GM21786 (cell line): ENCODE results near the gene CNOT4.
"Not testable (repeated sequence)": the region's sequence is repeated elsewhere in the genome, so short reads cannot be mapped to it uniquely, and the experiment has no call there.

Source experiments
- ATAC-seq: cut with Tn5 transposase; IDR thresholded peaks from one replicate; pipeline ENCODE4 v1.9.1; 2021; ENCODE audit not compliant: unreplicated experiment

CNOT4 gene

DNA sequence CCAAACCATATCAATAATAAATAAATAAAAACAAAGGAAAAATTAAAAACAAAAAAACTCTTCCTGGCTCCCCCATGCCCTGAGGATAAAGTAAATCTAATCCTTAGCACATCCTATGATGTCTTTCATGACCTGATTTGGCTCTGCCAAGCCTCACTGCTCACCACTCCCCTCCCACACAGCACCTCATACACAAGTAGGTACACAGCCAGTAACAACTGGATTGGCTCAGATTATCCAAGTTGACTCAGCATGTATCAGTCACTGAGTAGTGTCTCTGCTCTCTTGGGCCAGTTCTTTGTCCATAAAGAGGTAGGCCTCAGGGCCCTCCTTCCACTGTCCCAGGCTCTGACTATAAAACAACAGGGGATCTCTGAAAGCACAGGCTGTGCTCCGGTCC, 176.7 kb downstream of the CNOT4 start:
- ATAC-seq, result no peak

DNA sequence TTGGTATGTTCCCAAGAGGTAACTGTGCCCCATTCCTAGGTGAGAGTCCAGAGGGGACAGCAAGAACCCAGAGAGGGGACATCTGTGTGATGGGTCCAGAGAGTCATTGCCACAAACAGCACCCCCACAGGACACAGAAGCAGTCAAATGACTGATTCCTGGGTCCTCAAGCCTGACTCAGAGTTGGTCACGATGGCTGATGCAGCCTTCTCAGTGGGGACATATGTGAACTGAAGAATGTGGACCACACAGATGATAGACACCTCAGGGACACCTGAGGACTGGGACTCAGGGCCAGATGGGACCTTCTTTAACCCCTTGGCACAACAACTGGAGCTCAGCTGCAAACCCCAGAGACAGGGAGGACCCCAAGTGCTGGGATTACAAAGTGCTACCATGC, 179.8 kb downstream of the CNOT4 start:
- ATAC-seq, result no peak

DNA sequence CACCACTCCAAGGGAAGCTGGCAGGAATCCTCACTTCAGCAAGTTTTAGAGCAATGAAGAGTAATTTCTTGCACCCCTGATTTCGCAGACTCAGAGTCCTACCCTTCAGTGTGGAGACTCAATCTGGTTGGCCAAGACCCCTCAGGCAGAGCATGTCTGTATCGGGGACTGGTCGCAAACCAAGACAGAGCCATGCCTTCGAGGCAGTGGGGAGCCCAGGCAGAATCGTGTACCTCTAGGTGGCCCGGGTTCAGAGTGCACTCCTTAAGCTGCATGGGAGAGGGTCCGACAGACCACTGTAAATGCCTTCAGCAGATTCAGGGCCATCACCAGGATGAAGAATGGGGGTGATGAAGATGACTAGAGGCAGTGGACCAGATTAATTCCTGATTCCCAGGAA, 181.4 kb downstream of the CNOT4 start:
- no peak for ATAC-seq

DNA sequence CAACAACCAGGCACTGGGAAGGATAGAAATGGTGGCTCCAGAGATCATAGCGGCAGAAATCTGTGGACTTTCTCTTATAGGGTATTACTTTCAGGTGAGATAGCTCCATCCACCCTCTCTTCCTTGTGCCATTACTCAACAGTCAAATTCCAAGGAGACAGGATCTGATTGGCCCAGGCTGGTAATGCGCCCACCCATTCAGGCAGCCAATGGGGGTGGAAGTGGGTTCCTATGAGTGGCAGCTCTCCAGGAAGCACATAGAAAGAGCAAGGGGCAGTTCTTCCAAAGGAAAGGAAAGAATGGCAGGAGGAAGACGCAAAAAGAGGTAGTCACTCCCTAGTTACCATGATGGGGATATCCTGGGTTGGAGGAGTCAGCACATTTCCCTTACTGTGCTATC, 181.8 kb downstream of the CNOT4 start:
- no peak for ATAC-seq

DNA sequence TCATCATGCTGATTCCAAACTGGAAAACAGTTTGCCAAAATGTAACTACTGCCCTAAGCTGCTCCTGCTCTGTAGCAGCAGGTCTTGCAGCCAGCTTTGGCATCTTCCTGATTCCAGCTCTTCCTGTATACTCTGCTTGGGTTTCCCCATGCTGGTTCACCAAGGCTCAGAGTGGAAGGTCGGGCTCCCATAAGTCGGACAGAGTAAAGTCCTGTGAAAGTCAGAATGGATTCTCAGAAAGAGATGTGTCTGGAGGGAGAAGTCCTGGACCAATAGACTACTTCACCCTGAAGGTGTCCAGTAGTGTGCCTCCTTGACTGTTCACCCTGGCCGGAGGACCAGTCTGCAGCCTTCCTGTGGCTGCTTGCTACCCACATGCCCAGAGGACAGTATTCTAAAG, 182.4 kb downstream of the CNOT4 start:
- no peak for ATAC-seq

DNA sequence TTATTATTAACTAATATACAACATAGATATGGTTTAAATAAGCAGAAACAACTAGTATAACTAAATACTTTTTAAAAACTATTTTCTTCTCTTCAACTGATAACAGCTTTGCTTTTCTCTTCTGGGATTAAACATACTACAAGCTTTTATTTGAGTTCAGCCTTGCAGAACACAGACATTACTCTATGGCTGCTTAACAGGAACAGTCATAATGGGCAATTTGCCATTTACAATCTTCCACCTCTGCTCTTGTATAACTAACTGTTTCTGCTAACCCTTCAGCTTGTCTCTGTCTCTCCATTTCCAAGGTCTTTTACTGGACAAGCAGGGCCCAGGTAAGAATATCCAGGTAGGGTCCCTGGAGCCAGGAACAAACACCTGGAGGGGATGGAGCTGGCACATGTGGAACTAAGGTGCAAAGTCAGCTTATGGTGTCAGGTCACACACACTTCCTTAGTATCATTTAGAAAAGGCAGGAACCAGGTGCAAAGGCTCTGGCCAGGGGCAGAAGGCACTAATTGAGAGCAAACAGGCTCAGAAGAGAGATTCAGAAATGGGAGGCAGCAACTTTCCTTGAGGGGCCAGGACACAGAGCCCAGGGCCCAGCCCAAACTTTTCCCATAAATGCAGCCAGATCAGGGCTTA, 183.1 kb downstream of the CNOT4 start:
- no peak for ATAC-seq

DNA sequence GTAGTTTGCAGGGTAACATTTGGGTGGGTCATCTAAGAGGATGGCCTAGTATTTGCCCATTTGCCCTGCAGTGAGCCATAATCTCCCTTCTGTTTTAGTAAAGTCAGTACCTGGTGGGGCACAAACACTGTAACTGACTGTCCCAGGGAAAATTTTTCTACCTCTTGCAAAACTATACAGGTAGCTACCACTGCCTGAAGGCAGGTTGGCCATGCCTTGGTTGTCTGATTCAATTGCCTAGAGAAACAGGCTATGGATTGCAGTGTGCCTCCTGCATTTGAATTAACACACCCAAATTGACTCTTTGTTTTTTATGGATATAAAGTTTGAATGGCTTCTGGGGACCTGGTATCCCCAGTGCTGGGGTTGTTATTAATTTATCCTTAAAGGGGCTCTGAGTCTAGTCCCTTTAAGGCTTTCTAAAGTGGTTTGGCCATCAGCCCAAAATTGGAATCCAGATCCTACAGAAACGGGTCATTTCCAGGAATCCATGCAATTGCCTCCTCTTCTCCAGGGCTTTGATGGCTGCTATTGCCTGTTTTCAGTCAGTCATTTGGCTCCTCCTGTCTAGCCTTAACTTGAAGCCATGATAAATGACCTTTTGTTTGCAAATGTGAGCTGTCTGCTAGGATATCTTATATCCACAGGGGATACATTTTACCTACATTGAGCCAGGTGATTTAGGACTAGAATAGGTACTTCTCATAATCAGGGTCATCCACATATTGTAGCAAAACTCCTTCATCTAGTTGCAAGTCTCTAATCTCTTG, 187.1 kb downstream of the CNOT4 start:
- no peak for ATAC-seq

DNA sequence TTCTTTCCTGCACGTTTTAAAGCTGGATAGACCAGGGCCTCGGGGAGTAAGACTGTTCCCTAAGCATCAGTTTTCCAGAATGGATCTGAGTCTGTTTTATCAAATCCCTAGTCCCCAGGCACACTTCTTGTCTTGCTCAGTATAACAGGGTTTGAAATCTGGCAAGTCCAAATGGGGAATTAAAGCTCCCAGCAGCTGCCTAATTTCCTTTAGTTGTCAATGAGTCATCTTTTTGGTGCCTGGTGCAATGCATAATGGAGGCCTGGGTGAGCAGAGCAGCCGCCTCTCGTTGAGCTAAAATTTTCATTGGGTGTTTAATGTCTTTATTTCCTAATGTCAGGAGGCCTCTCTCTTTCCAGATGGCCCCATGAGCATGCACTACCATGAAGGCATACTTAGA, 188.3 kb downstream of the CNOT4 start:
- ATAC-seq, result no peak

DNA sequence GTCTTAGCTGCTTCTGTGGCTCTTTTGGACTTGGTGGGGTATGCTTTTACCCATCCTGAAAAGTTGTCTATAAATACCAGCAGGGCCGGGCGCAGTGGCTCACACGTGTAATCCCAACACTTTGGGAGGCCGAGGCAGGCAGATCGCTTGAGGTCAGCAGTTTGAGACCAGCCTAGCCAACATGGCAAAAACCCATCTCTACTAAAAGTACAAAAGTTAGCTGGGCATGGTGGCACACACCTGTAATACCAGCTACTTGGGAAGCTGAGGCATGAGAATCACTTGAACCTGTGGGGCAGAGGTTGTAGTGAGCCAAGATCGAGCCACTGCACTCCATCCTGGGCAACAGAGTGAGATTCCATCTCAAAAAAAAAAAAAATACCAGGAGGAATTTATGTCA, 188.9 kb downstream of the CNOT4 start:
- ATAC-seq, result not testable (repeated sequence)

DNA sequence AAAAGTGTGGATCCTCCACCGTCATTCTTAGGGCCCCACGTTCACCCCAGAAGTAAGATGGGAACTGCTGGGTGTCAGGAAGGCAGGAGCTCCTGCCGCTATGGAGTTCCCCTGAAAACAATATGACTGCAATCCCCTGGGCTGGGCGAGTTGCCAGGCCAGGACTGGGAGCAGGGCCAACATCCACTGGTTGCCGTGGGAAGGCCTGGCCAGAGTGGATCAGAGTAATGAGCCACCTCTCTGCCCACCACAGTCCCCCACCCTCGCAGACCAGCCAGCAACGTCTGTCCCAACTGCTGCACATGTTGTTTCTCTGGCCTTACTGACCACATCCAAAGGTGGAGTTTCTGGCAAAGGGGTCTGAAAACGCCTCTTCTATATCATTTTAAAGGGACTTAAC, 189.6 kb downstream of the CNOT4 start:
- ATAC-seq, result no peak

DNA sequence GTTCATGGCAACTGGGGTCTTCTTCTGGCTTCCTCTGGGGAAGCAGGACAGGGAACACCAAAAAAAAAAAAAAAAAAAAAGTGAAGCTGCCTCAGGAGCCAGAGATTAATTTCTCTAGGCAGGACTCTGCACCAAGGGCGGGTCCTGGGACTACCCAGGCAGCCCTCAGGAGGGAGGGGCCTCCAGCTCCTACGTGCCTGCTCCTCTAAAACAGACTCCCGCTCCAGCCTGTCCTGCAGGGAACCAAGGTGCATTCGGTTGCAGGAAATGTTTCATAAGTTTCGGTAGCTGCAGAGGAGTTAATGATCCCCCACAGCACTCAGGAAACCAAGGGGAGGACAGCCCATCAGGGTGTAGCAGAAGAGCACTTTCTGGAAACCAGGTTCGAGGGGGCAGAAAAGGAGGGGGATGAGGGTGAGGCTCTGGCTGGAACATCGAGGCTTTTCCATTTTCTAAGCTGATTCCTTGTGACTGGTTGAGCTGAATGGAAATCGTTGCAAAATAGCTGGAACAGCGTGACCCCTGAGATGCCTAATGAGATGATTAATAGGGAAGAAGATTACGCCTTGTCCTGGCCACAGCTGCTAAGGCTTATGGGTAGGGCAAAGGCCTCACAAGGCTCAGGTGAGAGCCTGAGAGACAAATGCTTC, 192.1 kb downstream of the CNOT4 start:
- ATAC-seq, result no peak

DNA sequence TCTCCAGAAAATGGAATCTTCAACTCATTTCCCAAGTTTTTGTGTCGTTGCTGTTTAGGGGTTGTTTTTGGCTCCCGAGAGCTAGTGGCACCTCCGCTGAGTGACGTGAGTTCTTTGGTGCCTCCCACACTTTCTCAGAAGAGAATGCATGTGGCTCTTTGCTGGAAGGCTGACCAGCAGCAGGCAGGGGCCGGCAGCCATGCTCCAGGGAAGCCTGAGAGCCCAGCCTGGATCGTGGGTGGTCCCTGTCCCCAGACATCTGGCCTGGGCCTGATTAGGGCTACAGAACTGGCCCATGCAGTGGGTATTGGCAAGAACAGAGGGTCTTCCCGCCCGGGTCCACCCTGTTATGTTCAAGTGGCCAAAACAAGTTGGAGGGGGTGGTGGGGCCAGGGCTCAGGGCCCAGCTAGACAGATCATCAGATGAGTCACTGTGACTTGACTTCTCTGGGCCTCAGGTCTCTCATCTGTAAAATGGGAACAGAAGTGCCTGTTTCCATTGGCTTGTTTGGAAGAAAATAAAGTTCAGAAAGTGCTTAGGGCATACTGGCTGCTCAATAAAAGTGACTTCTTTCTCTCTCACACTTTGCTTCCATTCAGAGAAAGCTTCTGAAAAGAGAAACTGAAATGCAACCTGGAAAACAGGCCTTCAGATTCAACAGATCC, 193.1 kb downstream of the CNOT4 start:
- no peak for ATAC-seq

DNA sequence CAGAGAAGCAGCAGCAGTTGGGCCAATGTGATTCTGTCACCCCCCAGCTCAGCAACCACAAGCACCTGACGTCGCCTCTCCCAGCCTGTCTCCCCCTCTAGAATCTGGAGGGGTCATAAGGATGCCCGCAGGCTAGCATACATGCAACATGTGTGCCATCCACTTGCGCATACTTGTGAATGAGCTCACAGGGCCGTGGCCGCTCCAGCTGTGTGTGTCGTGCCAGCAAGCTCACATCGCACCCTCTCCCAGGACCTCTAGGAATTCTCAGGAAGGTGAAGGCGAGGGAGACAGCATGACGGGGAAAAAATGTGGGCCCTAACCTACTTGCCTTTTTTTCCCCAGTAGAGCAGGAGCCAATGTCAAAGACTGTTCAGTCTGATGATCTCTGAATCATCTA, 195.9 kb downstream of the CNOT4 start:
- no peak for ATAC-seq
